ENCODE data around the gene KIAA0930.
"Not testable (repeated sequence)": the region's sequence is repeated elsewhere in the genome, so short reads cannot be mapped to it uniquely, and the experiment has no call there.

DNA sequence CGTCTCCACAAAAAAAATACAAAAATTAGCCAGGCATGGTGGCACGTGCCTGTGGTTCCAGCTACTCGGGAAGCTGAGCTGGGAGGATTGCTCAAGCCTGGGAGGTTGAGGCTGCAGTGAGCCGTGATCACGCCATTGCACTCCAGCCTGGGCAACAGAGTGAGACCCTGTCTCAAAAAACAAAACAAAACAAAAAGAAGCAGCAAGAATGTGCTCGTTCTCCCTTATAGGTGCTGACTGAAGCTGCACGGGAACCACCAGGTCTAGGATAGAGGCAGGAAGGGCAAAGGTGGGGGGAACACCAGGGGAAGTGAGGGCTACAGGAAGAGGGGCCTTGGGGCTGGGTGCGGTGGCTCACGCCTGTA lies 19.7 kb upstream of the KIAA0930 start:
- not testable (repeated sequence) for TF ChIP-seq CTCF (IDR thresholded peaks at IDR 0.05); POLR2A (IDR thresholded peaks at IDR 0.05); POLR2AphosphoS5 (IDR thresholded peaks at IDR 0.05; ENCODE audit: insufficient read depth in 1 of 2, low read depth in 1 of 2)
